ENCODE measurements around the gene WFIKKN1.

The WFIKKN1 gene

GRCh38 chr16:651844-652243, 21.1 kb downstream of the WFIKKN1 start:
- TF ChIP-seq, protein P1, sequence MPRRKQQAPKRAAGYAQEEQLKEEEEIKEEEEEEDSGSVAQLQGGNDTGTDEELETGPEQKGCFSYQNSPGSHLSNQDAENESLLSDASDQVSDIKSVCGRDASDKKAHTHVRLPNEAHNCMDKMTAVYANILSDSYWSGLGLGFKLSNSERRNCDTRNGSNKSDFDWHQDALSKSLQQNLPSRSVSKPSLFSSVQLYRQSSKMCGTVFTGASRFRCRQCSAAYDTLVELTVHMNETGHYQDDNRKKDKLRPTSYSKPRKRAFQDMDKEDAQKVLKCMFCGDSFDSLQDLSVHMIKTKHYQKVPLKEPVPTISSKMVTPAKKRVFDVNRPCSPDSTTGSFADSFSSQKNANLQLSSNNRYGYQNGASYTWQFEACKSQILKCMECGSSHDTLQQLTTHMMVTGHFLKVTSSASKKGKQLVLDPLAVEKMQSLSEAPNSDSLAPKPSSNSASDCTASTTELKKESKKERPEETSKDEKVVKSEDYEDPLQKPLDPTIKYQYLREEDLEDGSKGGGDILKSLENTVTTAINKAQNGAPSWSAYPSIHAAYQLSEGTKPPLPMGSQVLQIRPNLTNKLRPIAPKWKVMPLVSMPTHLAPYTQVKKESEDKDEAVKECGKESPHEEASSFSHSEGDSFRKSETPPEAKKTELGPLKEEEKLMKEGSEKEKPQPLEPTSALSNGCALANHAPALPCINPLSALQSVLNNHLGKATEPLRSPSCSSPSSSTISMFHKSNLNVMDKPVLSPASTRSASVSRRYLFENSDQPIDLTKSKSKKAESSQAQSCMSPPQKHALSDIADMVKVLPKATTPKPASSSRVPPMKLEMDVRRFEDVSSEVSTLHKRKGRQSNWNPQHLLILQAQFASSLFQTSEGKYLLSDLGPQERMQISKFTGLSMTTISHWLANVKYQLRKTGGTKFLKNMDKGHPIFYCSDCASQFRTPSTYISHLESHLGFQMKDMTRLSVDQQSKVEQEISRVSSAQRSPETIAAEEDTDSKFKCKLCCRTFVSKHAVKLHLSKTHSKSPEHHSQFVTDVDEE (CRISPR knock-in tag; IDR thresholded peaks at IDR 0.05): no peak
- TF ChIP-seq ZFP30 (CRISPR knock-in tag; IDR thresholded peaks at IDR 0.05) (no peak), TCF4 (CRISPR knock-in tag; IDR thresholded peaks at IDR 0.05; ENCODE audit: borderline replicate concordance) (no peak), TOX (CRISPR knock-in tag; IDR thresholded peaks at IDR 0.05; ENCODE audit: borderline replicate concordance) (no peak), ISL1 (CRISPR knock-in tag; IDR thresholded peaks at IDR 0.05) (no peak), OSR1 (CRISPR knock-in tag; IDR thresholded peaks at IDR 0.05) (no peak)
- TF ChIP-seq, protein P2, sequence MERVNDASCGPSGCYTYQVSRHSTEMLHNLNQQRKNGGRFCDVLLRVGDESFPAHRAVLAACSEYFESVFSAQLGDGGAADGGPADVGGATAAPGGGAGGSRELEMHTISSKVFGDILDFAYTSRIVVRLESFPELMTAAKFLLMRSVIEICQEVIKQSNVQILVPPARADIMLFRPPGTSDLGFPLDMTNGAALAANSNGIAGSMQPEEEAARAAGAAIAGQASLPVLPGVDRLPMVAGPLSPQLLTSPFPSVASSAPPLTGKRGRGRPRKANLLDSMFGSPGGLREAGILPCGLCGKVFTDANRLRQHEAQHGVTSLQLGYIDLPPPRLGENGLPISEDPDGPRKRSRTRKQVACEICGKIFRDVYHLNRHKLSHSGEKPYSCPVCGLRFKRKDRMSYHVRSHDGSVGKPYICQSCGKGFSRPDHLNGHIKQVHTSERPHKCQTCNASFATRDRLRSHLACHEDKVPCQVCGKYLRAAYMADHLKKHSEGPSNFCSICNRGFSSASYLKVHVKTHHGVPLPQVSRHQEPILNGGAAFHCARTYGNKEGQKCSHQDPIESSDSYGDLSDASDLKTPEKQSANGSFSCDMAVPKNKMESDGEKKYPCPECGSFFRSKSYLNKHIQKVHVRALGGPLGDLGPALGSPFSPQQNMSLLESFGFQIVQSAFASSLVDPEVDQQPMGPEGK (CRISPR knock-in tag; IDR thresholded peaks at IDR 0.05; ENCODE audit: borderline replicate concordance): no peak
- no peak for ATAC-seq

DNA sequence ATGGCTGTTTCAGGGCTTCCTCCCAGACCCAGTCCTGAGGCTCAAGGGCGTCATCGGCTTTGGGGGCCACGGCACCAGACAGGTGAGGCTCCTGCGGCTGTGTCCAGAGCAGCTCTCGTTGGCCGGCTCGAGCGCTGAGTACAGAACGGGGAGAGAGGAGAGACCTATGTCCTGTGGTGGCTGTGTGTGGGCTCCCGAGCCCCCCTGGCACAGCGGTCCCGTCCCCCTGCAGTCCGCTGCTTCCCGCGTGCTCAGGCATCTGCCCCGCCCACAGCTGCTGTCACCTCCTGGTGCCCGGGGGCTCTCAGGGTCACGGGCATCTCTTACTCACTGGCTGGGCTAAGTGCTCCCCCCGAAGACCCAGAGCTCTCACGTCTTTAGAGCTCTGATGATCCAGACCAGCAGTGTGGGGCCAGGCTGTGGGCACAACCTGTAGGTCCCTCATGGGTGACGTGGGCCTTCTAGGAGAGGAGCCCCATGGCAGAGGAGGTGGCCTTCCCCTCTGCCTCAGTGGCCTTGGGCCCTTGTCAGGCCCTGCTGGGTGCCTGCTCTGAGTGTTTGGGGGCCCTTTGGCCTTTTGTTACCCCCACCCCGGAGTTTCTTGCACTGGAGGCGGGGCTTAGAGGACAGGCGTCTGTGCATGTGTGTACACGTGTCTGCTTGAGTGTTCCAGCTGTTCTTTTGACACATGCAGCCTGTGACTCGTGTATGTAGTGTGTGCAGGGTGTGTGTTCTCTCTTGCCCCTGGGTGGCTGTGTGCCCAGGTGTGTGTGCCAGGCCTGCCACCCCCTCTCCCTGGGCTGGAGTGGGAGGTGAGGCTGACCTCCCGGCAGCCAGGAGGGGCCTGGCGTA, 21.9 kb downstream of the WFIKKN1 start:
- ATAC-seq: no peak
- TF ChIP-seq CSRNP3 (CRISPR knock-in tag; IDR thresholded peaks at IDR 0.05) (no peak), ZNF70 (CRISPR knock-in tag; IDR thresholded peaks at IDR 0.05) (no peak), TOX (CRISPR knock-in tag; IDR thresholded peaks at IDR 0.05; ENCODE audit: borderline replicate concordance) (no peak), GLIS3 (CRISPR knock-in tag; IDR thresholded peaks at IDR 0.05) (no peak), ESRRG (CRISPR knock-in tag; IDR thresholded peaks at IDR 0.05) (no peak), CSDC2 (CRISPR knock-in tag; IDR thresholded peaks at IDR 0.05) (no peak), RARB (CRISPR knock-in tag; IDR thresholded peaks at IDR 0.05) (no peak), ISL1 (CRISPR knock-in tag; IDR thresholded peaks at IDR 0.05) (no peak), ZNF8 (CRISPR knock-in tag; IDR thresholded peaks at IDR 0.05) (no peak)
- TF ChIP-seq, protein P3, sequence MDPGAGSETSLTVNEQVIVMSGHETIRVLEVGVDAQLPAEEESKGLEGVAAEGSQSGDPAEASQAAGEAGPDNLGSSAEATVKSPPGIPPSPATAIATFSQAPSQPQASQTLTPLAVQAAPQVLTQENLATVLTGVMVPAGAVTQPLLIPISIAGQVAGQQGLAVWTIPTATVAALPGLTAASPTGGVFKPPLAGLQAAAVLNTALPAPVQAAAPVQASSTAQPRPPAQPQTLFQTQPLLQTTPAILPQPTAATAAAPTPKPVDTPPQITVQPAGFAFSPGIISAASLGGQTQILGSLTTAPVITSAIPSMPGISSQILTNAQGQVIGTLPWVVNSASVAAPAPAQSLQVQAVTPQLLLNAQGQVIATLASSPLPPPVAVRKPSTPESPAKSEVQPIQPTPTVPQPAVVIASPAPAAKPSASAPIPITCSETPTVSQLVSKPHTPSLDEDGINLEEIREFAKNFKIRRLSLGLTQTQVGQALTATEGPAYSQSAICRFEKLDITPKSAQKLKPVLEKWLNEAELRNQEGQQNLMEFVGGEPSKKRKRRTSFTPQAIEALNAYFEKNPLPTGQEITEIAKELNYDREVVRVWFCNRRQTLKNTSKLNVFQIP (CRISPR knock-in tag; IDR thresholded peaks at IDR 0.05; ENCODE audit: borderline replicate concordance, low read depth): no peak
- TF ChIP-seq, protein P4, sequence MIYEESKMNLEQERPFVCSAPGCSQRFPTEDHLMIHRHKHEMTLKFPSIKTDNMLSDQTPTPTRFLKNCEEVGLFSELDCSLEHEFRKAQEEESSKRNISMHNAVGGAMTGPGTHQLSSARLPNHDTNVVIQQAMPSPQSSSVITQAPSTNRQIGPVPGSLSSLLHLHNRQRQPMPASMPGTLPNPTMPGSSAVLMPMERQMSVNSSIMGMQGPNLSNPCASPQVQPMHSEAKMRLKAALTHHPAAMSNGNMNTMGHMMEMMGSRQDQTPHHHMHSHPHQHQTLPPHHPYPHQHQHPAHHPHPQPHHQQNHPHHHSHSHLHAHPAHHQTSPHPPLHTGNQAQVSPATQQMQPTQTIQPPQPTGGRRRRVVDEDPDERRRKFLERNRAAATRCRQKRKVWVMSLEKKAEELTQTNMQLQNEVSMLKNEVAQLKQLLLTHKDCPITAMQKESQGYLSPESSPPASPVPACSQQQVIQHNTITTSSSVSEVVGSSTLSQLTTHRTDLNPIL (CRISPR knock-in tag; IDR thresholded peaks at IDR 0.05; ENCODE audit: low read depth): no peak
- TF ChIP-seq, protein P2 (CRISPR knock-in tag; IDR thresholded peaks at IDR 0.05; ENCODE audit: borderline replicate concordance): no peak

DNA sequence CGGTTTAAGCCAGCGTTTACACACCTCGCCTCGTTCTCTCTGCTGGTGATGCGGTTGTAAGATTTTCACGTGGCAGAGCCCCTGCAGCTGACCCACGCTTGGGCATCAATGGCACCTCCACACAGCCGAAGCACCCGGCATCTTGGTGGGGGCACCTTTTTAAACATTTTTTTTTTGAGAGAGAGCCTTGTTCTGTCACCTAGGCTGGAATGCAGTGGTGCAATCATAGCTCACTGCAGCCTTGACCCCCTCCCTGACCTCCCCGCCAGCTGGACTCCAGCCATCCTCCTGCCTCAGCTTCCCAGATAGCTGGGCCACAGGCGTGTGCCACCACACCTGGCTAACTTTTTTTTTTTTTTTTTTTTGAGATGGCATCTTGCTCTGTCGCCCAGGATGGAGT, 23.2 kb downstream of the WFIKKN1 start:
- ATAC-seq: no peak

More for the DNA sequence above, 23.2 kb downstream of the WFIKKN1 start:
- TF ChIP-seq CSDC2 (CRISPR knock-in tag; IDR thresholded peaks at IDR 0.05) (no peak), ZNF565 (CRISPR knock-in tag; conservative IDR thresholded peaks at IDR 0.05; ENCODE audit: low read depth) (no peak), TCF4 (CRISPR knock-in tag; IDR thresholded peaks at IDR 0.05; ENCODE audit: borderline replicate concordance) (no peak), ISL1 (CRISPR knock-in tag; IDR thresholded peaks at IDR 0.05) (no peak), ARNTL (CRISPR knock-in tag; IDR thresholded peaks at IDR 0.05; ENCODE audit: borderline replicate concordance, low read depth) (no peak)

All from SK-N-SH treated with all-trans-retinoic acid at 6 μM for 48 hours (cell line).